GF-D8 (cell line): Measurements from ENCODE around the gene BMS1.
"Not testable (repeated sequence)": the region's sequence is repeated elsewhere in the genome, so short reads cannot be mapped to it uniquely, and the experiment has no call there.

Experiments used
- DNase-seq: peaks from one replicate; lab custom pipeline; 2025; lab: John Stamatoyannopoulos, UW

The BMS1 gene

DNA sequence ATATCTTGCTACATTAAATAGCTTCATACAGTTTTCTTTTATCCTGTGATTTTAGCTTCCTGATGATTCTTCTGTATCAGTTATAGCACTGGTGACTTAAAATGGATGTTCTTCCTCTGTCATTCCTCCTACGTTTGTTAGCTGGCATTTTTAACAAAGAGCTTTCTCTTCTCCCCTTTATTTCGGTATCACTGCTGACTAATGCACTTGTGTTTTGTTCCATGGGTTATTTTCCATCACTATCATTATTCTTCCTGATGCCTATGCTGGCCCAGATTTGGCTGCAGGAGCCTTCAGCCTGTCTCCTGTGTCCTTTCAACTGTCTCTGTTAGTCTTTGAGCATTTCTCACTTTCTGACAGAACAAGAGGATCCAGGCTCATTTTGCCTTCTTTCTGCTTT lies 13.1 kb downstream of the BMS1 start:
- DNase-seq = no peak

GRCh38 chr10:42801135-42801534 lies 18.5 kb downstream of the BMS1 start:
- DNase-seq = no peak

DNA sequence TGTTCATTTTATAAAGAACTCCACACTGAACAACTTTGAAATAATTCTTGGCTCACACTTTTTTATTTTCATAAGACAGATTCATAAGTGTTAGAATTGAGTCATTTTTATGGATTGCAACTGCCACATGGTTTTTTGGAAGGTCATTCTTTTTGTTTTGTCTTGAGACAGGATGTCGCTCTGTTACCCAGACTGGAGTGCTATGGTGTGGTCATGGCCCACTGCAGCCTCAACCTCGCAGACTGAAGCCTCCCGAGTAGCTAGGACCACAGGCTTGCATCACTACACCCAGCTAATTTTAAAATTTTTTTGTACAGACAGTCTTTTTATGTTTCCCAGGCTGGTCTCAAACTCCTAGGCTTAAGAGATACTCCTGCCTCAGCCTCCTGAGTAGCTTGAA lies 20.3 kb downstream of the BMS1 start:
- no peak for DNase-seq

DNA sequence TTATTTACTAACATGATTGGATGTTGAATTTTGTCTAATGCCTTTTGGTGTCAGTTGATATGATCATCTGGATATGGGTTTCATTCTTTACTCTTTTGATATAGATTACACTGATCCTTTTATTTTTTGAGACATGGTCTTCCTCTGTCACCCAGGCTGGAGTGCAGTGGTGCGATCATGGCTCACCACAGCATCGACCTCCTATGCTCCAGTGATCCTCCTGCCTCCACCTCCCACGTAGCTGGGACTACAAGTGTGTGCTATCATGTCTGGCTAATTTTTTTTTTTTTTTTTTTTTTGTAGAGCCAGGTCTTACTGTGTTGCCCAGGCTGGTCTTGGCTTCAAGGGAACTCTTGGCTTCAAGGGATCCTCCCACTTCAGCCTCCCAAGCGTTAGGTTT lies 27.1 kb downstream of the BMS1 start:
- DNase-seq = no peak

GRCh38 chr10:42812028-42812427 lies 29.4 kb downstream of the BMS1 start:
- no peak for DNase-seq

DNA sequence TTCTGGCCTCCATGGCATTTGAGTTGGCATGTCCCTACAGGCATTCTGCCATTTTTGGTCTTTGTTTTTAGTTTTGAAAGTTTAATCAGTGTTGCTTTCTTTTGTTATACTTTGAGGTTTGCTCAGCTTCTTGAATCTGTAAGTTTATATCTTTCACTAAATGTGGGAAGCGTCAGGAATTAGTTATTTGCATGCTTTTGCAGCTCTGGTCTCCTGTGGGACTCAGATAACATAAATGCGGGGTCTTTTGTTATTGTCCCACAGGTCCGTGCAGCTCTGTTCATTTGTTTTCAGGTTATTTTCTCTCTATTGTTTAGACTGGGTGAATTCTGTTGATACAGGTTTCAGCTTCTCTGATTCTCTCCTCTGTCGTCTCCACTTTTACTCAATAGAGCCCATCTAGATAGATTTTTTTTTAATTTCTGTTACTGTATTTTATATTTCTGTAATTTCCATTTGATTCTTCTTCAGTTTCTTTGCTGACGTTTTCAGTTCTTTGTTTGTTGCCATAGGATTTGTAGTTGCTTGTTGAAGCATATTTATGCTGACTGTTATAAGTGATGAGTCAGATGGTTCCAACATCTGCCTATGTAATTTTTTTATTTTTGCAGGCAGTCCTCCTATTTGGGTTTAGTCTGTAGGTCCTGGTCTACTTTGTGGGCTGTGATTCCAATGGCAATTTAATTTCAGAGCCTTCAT lies 31.5 kb downstream of the BMS1 start:
- not testable (repeated sequence) for DNase-seq

GRCh38 chr10:42816334-42816733 lies 33.7 kb downstream of the BMS1 start:
- not testable (repeated sequence) for DNase-seq

- no peak for DNase-seq
These were observed 34.3 kb downstream of the BMS1 start for GRCh38 chr10:42816912-42817311.

DNA sequence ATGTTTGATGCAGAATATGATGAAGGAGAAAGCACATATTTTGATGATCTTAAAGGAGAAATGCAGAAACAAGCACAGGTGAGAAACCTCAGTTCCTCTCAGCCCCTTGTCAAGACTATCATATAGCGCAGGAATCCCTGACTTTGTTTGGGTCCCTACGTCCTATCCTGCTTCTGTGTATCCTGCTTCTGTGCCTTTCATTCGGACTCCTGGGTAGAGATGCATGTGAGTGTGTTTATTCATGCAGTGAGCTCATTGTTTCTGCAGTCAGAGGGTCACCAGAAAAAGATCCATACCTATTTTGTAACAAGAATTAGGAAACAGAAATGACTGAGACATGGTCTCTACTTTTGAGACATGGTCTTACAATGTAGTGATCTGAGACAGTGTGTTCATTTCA lies 34.8 kb downstream of the BMS1 start:
- DNase-seq = not testable (repeated sequence)

GRCh38 chr10:42826759-42827158 lies 44.2 kb downstream of the BMS1 start:
- not testable (repeated sequence) for DNase-seq

- no peak for DNase-seq
These were observed 44.6 kb downstream of the BMS1 start for GRCh38 chr10:42827201-42827600.

DNA sequence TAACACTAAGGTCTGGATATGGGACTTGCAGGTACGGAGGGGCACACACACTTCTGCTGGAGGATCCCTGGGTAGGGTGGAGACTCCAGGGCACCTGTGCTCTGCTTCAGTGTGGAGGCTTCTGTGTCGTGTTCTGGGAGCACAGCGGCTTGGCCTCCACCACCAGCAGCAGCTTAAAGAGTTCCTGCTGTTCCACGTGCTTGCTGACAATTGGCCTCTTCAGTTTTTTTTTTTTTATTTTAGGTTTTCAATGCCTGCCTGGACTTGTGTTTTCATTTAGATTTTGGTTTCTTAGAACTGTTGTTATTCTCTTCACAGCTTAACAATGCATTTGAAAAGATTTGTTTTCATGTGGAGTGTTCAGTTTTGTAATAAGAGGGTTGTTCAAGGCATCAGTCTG lies 45.8 kb downstream of the BMS1 start:
- DNase-seq = not testable (repeated sequence)

DNA sequence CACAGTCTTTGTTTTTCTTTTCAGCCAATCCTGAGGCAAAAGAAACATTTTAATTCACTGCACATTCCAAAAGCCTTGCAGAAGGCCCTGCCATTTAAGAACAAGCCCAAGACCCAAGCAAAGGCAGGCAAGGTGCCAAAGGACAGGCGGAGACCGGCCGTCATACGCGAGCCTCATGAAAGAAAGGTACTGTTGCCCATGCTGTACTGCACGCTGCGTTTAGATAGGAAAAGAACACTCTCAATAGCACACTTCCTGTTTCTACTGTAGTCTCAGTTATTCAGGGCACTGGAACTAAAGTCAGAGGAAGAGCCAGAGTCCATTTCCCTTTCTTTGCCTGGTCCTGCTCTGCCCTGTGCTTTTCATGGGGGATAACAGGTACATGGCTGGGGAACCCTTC lies 47.6 kb downstream of the BMS1 start:
- DNase-seq = no peak

GRCh38 chr10:42836096-42836495 lies 53.5 kb downstream of the BMS1 start:
- DNase-seq = no peak

GRCh38 chr10:42836771-42837468 lies 54.3 kb downstream of the BMS1 start:
- DNase-seq = no peak

DNA sequence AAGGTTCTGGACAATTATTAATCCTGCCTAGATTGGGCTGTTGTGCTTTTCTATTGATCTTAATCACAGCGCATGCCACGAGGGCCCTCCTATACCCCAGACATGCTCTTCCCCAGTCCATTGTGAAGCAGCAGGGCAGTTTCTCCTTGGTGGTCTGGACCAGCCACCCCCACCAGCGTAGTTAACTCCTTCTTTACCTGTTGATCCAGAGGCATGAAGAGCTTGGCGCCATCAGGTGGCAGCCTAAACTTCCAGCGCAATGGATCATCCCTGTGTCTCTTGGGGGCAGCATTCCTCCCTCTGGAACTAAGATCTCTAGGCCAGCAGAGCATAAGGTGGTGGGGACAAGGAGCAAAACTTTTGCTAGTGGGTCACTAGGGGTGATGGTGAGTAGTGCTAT lies 62.2 kb downstream of the BMS1 start:
- not testable (repeated sequence) for DNase-seq

- not testable (repeated sequence) for DNase-seq
These were observed 64.7 kb downstream of the BMS1 start for GRCh38 chr10:42847261-42847660.

DNA sequence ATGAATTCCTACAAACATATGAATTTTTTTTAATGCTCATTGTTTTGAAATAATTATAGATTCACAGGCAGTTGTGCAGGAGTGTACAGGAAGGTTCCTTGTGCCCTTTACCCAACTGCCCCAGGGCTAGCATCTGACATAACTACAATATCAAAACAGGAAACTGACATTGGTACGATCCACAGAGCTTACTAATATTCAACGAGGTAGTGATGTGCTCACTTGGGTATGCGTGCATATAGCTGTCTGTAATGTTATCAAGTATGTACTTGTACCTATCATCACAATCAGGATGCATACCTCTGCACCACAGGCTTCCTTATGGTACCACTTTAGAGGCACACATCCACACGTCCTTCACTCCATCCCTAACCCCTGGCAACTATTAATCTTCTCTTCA lies 68.3 kb downstream of the BMS1 start:
- DNase-seq = no peak

- DNase-seq = no peak
These were observed 76.7 kb downstream of the BMS1 start for GRCh38 chr10:42859256-42859655.

- not testable (repeated sequence) for DNase-seq
These were observed 77.4 kb downstream of the BMS1 start for GRCh38 chr10:42860016-42860415.

DNA sequence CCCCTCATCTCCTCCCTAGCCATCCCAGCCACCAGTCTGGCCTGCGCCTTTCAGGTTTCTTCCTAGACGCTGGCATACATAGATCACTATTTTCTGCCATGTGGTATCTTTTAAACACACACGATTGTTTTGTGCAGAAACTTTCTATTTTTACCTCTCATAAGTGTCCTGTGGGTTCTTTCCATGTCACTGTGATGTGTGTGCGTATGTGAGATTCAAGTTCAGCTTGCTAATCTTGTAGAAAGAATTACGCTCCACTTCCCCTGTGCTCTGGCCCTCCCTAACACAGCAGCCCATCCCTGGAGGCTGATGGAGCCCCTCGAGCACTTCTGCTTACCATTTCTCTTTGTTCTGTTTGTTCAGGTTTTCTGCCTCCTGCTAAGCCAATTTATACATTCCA lies 80.2 kb downstream of the BMS1 start:
- DNase-seq = not testable (repeated sequence)

GRCh38 chr10:42864575-42864974 lies 82.0 kb downstream of the BMS1 start:
- DNase-seq = peak; percentile 36

DNA sequence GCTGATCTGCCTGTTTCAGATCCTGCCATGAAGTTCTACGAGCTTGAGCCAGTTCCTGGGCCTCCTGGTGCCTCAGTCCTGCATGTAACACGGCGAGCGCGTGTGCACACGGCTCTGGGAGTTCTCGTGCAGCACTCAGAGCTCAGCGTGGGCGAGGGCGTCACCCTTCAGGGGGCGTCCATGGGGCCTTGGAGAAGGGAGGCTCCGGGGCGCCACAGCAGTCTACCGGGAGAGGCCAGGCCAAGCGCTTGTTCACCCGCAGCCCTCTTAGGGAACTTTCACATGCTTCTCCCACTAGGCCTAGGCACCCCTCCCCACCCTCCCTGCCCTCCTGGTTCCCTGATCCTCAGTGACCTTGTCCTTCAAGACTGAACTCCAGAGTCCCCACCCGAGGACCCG lies 83.1 kb downstream of the BMS1 start:
- no peak for DNase-seq
